Measurements from ENCODE around the gene OR8D4. TPM values are rescaled to one million over a fixed set of nuclear protein-coding genes. Genes with fewer than 3 reads are reported as not detected.

The OR8D4 gene
- total RNA-seq, 1 experiment from 2014 or later, result not detected

GRCh38 chr11:123920943-123921342 is 19.0 kb downstream of the OR8D4 start:
- Mint-ChIP-seq H3K4me1 (no peaks in the 10 kb centered on the region), H3K27me3 (ENCODE audit: low read depth) (no peaks in the 10 kb centered on the region), H3K27ac (no peak overlapping the region), H3K36me3 (ENCODE audit: insufficient read depth in 1 of 3, low read depth in 3 of 3) (no peaks in the 10 kb centered on the region; a peak in 1 of 7 replicates), H3K4me3 (no peak overlapping the region), H3K9me3 (no peaks in the 10 kb centered on the region)
- H3K79me2 ChIP-seq (ENCODE audit: insufficient read depth, low read length), result no peaks in the 10 kb centered on the region
- no peak overlapping the region for H4K8ac ChIP-seq (replicated peaks; ENCODE audit: insufficient read length, low read depth, low read length)
- H3K18ac ChIP-seq (ENCODE audit: insufficient read length, low read depth, low read length), result no peak overlapping the region
- WGBS (ENCODE audit: extremely low coverage, insufficient read length, low lambda C conversion rate), result no CpG with 5 or more reads among the region's 3 CpGs
- H3K79me1 ChIP-seq (ENCODE audit: insufficient read depth, low read depth, low read length, poor library complexity, severe bottlenecking), result no peaks in the 10 kb centered on the region
- H3K14ac ChIP-seq (ENCODE audit: insufficient read depth, low read length), result no peak overlapping the region
- no peaks in the 10 kb centered on the region for H3K23me2 ChIP-seq (ENCODE audit: insufficient read length, low read depth, low read length, poor library complexity, severe bottlenecking)
- H2BK5ac ChIP-seq (ENCODE audit: insufficient read length, low read length), result no peak overlapping the region
- no peak overlapping the region for H2BK20ac ChIP-seq (ENCODE audit: low read depth, low read length, poor library complexity, severe bottlenecking)
- no peak overlapping the region for H3K23ac ChIP-seq (ENCODE audit: insufficient read length, low read depth, low read length)
- no peak for DNase-seq
- no peak overlapping the region for H3K4me2 ChIP-seq (ENCODE audit: insufficient read depth, insufficient read length, low read length)
- H3K4ac ChIP-seq (ENCODE audit: low read depth, low read length), result no peak overlapping the region
- no peaks in the 10 kb centered on the region for H3K9me3 ChIP-seq (ENCODE audit: control insufficient read depth, low read depth, low read length)
- H2AFZ ChIP-seq (ENCODE audit: low read length), result no peak overlapping the region
- no peaks in the 10 kb centered on the region for H3K4me1 ChIP-seq (ENCODE audit: insufficient read depth, low read length)
- no peak overlapping the region for H2BK120ac ChIP-seq (ENCODE audit: low read depth, low read length, poor library complexity, severe bottlenecking)
- no peaks in the 10 kb centered on the region for H3K27me3 ChIP-seq (ENCODE audit: insufficient read depth, low read length)
- no peak overlapping the region for H3K9ac ChIP-seq (ENCODE audit: extremely low read depth, insufficient read length, low read length)
- no peak overlapping the region for H2BK15ac ChIP-seq (ENCODE audit: low read depth, low read length)
- no peaks in the 10 kb centered on the region for H4K20me1 ChIP-seq (ENCODE audit: control insufficient read depth, insufficient read depth, insufficient read length)
- no peak overlapping the region for H2AK5ac ChIP-seq (ENCODE audit: insufficient read length, low read length)
- H4K5ac ChIP-seq (ENCODE audit: insufficient read length, low read depth, low read length), result no peak overlapping the region
- no peak for TF ChIP-seq CTCF (conservative IDR thresholded peaks at IDR 0.05)
- H3K27ac ChIP-seq (ENCODE audit: insufficient read length, low read depth, low read length), result no peak overlapping the region
- no peak overlapping the region for H3T11ph ChIP-seq (ENCODE audit: low read length)
- no peak overlapping the region for H2BK12ac ChIP-seq (ENCODE audit: insufficient read length, low read depth, low read length)
- H4K91ac ChIP-seq (ENCODE audit: insufficient read length, low read depth, low read length), result no peak overlapping the region
- H3K56ac ChIP-seq (ENCODE audit: insufficient read length, low read depth, low read length), result no peak overlapping the region

Data from H9 (cell line).